ENCODE measurements around the gene DNLZ.

DNLZ gene

GRCh38 chr9:136336881-136337280, 26.7 kb downstream of the DNLZ start:
- Mint-ChIP-seq H3K36me3 (ENCODE audit: low read depth) (no peaks in the 10 kb centered on the region), H3K9me3 (no peaks in the 10 kb centered on the region), H3K27ac (no peak overlapping the region), H3K4me1 (peaks cover 11% of the 10 kb centered on the region), H3K27me3 (ENCODE audit: low read depth, poor library complexity) (no peaks in the 10 kb centered on the region), H3K4me3 (no peak overlapping the region)
- no peak for DNase-seq
- TF ChIP-seq, protein P1, sequence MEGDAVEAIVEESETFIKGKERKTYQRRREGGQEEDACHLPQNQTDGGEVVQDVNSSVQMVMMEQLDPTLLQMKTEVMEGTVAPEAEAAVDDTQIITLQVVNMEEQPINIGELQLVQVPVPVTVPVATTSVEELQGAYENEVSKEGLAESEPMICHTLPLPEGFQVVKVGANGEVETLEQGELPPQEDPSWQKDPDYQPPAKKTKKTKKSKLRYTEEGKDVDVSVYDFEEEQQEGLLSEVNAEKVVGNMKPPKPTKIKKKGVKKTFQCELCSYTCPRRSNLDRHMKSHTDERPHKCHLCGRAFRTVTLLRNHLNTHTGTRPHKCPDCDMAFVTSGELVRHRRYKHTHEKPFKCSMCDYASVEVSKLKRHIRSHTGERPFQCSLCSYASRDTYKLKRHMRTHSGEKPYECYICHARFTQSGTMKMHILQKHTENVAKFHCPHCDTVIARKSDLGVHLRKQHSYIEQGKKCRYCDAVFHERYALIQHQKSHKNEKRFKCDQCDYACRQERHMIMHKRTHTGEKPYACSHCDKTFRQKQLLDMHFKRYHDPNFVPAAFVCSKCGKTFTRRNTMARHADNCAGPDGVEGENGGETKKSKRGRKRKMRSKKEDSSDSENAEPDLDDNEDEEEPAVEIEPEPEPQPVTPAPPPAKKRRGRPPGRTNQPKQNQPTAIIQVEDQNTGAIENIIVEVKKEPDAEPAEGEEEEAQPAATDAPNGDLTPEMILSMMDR (IDR thresholded peaks at IDR 0.05) = no peak

DNA sequence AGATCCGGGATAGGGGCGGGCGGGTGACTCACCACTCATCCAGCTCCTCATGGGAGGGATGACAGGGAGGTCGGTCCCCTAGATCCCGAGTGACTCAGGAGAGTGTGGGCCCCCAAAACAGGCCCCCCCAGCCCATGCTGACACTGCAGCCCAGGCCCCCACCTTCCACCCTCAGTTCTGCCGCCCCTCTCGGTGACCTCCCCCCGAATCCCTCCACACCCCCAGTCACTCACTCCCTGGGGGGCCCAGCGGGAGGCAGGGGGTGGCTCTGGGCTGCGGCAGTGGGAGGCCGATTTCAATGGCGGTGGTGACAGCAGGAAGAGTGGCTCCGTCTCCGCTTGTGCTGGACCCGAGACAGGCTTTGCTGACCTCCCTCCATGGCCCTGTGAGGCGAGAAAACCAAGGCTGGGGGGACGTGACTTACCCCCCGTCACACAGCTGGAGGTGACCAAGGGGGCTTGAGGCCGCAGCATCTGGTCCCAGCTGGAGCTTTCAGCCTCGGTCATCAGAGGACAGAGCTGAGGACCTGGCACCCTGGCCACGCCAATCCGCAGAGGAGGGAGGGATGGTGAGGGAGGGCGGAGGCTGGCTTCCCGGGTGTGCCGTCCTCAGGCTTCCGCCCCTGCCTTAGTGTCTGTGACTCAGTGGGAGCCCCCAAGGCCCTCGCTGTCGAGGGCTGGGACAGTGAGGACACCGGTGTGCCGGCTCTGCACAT, 27.2 kb downstream of the DNLZ start:
- H3K27me3 Mint-ChIP-seq (ENCODE audit: low read depth, poor library complexity) = no peaks in the 10 kb centered on the region
- TF ChIP-seq, protein P1 (IDR thresholded peaks at IDR 0.05) = no peak
- H3K36me3 Mint-ChIP-seq (ENCODE audit: low read depth) = no peaks in the 10 kb centered on the region
- H3K9me3 Mint-ChIP-seq = no peaks in the 10 kb centered on the region
- peaks cover 7% of the 10 kb centered on the region for H3K4me1 Mint-ChIP-seq
- H3K4me3 Mint-ChIP-seq = no peak overlapping the region
- H3K27ac Mint-ChIP-seq = no peak overlapping the region
- no peak for DNase-seq

DNA sequence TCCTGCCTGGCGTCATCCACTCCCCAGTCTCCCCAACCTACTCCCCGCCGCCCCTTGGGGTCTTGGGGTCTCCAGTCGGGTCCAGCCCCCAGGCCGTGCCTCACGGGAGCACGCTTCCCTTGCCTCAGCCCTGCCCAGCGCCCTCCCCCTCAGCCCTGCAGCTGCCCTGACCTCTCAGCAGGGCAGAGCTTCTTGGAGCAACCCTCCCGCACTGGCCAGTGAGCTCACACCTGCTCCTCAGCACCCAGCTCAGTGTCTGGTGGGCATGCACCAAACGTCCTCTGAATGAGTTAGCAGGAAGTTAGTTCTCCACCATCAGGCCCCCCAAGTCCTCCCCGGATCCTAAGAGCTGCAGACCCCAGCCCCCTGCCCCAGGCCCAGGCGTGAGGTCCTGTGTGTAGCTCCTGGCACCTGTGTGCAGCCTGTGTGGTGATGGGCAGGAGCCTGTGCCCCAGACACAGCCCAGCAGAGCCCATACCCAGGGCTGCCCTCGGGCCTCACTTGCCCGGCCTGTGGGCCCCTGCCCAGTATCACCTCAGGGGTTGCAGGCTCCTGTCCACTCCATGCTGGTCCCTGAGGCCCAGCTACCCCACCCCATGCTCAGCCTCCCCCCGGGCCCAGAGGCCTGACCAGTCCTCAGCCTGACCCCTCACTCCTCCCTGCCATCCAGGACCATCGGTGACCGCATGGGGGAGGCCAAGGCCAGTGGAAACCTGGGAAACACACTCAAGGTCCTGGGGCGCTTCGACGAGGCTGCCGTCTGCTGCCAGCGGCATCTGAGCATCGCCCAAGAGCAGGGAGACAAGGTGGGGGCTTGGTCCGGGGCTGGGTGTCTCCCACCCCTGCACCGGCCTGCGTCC, 28.0 kb downstream of the DNLZ start:
- TF ChIP-seq, protein P1 (IDR thresholded peaks at IDR 0.05) = no peak
- H3K36me3 Mint-ChIP-seq (ENCODE audit: low read depth) = no peaks in the 10 kb centered on the region
- H3K4me1 Mint-ChIP-seq = peaks cover 11% of the 10 kb centered on the region
- H3K27me3 Mint-ChIP-seq (ENCODE audit: low read depth, poor library complexity) = no peaks in the 10 kb centered on the region
- DNase-seq = no peak
- H3K9me3 Mint-ChIP-seq = no peaks in the 10 kb centered on the region
- no peak overlapping the region for H3K4me3 Mint-ChIP-seq
- H3K27ac Mint-ChIP-seq = no peak overlapping the region

DNA sequence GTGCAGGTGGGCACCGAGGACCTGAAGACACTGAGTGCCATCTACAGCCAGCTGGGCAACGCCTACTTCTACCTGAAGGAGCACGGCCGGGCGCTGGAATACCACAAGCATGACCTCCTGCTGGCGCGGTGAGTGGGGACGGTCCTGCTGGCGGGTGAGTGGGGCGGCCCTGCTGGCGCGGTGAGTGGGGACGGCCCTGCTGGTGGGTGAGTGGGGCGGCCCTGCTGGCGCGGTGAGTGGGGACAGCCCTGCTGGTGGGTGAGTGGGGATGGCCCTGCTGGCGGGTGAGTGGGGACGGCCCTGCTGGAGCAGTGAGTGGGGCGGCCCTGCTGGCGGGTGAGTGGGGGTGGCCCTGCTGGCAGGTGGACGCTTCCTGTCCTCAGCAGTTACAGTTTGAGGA, 29.0 kb downstream of the DNLZ start:
- Mint-ChIP-seq H3K27me3 (ENCODE audit: low read depth, poor library complexity) (no peaks in the 10 kb centered on the region), H3K9me3 (no peaks in the 10 kb centered on the region), H3K4me3 (no peak overlapping the region), H3K36me3 (ENCODE audit: low read depth) (no peaks in the 10 kb centered on the region), H3K4me1 (peaks cover 15% of the 10 kb centered on the region), H3K27ac (no peak overlapping the region)
- no peak for DNase-seq
- TF ChIP-seq, protein P1 (IDR thresholded peaks at IDR 0.05) = no peak

DNA sequence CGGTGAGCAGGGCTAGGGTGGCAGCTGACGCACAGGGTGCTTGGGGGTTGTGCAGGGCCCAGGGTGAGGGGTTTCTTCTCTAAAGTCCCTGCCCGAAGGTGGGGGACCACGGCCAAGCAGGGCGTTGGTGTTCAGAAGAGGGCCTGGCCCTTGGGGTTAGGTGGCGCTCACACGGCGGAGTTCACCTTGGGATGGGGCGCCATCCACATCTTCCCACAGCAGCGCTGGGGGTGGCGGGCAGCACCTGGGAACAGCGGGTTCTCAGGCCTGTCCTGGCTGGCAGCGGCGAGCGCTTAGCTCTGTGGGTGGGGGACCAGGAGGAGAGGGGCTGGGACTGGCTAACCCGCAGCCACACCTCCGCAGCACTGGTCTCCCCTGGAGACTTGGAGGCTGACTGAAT, 30.1 kb downstream of the DNLZ start:
- Mint-ChIP-seq H3K4me3 (no peak overlapping the region), H3K4me1 (peaks cover 18% of the 10 kb centered on the region), H3K36me3 (ENCODE audit: low read depth) (no peaks in the 10 kb centered on the region), H3K27ac (no peak overlapping the region), H3K27me3 (ENCODE audit: low read depth, poor library complexity) (no peaks in the 10 kb centered on the region), H3K9me3 (no peaks in the 10 kb centered on the region)
- DNase-seq = no peak
- TF ChIP-seq, protein P1 (IDR thresholded peaks at IDR 0.05) = no peak

Data from nephron progenitor cell (in vitro differentiated cells).